ENCODE results near the gene SEPSECS. TPM values are rescaled to one million over a fixed set of nuclear protein-coding genes. Genes with fewer than 3 reads are reported as not detected.

SEPSECS gene
- total and polyA plus RNA-seq, 2 of the 13 experiments (the other 11 are each of a cell fraction or from before 2014, with no cell fraction given) = 9.4 to 14.3 TPM

DNA sequence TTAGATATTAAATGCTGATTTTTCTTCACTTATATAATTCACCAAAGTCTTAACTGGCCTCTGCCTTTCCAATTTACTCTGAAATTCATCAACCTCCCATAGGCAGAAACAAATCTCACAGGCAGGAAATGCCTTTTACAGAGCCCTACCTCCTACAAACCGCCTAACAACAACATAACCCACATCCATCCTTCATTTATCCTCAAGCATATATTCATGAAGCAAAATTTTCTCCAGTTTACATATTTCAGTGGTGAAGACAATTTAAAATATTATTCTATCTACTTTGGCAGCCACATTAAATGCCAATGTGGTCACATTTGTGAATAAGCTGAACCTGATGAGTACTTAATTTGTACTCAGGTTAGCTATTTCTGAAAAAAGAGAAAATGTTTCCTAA is 30.3 kb downstream of the SEPSECS start:
- intact Hi-C loops (cut with micrococcal nuclease; ENCODE audit: unreplicated experiment) (no loop called here), in situ Hi-C loops (cut with HindIII; ENCODE audit: extremely low pct_ligation_motif_present, low pct_unique_long_range_greater_than_20kb) (no loop called here)
- Histone ChIP-seq H3K4me1 (ENCODE audit: insufficient read depth, low read length) (peaks cover 29% of the 10 kb centered on the region), H3K4me2 (ENCODE audit: low read depth, low read length) (no peak overlapping the region), H3K79me2 (ENCODE audit: insufficient read depth, low read length) (no peaks in the 10 kb centered on the region), H3K27ac (ENCODE audit: extremely low read length, insufficient read depth, low read length) (no peak overlapping the region), H3K36me3 (replicated peaks in 1 of 2; ENCODE audit: control insufficient read depth in 1 of 2, insufficient read depth in 2 of 2, low read length in 2 of 2) (peaks cover 4 to 12% of the 10 kb centered on the region in 2 experiments; a peak in 2 of 5 replicates), H3K9me3 (ENCODE audit: low read length) (no peaks in the 10 kb centered on the region), H3K9ac (ENCODE audit: insufficient read depth, low read depth, low read length) (no peak overlapping the region), H3K4me3 (replicated peaks in 1 of 3; ENCODE audit: insufficient read depth in 1 of 3, low read depth in 2 of 3, low read length in 3 of 3) (no peak overlapping the region), H4K20me1 (ENCODE audit: insufficient read depth, low read length) (no peaks in the 10 kb centered on the region), H2AFZ (ENCODE audit: low read length) (no peak overlapping the region), H3K27me3 (ENCODE audit: control insufficient read depth in 1 of 2, insufficient read depth in 2 of 2, low read length in 2 of 2) (no peaks in the 10 kb centered on the region)
- BruUV-seq (replicated peaks) = no TSS peak
- TF ChIP-seq, protein P1, sequence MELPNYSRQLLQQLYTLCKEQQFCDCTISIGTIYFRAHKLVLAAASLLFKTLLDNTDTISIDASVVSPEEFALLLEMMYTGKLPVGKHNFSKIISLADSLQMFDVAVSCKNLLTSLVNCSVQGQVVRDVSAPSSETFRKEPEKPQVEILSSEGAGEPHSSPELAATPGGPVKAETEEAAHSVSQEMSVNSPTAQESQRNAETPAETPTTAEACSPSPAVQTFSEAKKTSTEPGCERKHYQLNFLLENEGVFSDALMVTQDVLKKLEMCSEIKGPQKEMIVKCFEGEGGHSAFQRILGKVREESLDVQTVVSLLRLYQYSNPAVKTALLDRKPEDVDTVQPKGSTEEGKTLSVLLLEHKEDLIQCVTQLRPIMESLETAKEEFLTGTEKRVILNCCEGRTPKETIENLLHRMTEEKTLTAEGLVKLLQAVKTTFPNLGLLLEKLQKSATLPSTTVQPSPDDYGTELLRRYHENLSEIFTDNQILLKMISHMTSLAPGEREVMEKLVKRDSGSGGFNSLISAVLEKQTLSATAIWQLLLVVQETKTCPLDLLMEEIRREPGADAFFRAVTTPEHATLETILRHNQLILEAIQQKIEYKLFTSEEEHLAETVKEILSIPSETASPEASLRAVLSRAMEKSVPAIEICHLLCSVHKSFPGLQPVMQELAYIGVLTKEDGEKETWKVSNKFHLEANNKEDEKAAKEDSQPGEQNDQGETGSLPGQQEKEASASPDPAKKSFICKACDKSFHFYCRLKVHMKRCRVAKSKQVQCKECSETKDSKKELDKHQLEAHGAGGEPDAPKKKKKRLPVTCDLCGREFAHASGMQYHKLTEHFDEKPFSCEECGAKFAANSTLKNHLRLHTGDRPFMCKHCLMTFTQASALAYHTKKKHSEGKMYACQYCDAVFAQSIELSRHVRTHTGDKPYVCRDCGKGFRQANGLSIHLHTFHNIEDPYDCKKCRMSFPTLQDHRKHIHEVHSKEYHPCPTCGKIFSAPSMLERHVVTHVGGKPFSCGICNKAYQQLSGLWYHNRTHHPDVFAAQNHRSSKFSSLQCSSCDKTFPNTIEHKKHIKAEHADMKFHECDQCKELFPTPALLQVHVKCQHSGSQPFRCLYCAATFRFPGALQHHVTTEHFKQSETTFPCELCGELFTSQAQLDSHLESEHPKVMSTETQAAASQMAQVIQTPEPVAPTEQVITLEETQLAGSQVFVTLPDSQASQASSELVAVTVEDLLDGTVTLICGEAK (IDR thresholded peaks at IDR 0.05) = no peak
- TF ChIP-seq, protein P1 (CRISPR knock-in tag; IDR thresholded peaks at IDR 0.05) = no peak
- TF ChIP-seq RXRB (CRISPR knock-in tag; IDR thresholded peaks at IDR 0.05; ENCODE audit: borderline replicate concordance) = no peak
- TF ChIP-seq ZNF33A (CRISPR knock-in tag; IDR thresholded peaks at IDR 0.05; ENCODE audit: borderline replicate concordance) = no peak
- TF ChIP-seq FOXC1 (CRISPR knock-in tag; IDR thresholded peaks at IDR 0.05; ENCODE audit: borderline replicate concordance) = no peak
- no peak for TF ChIP-seq HOXD1 (CRISPR knock-in tag; IDR thresholded peaks at IDR 0.05)
- no peak for TF ChIP-seq ARNT2 (CRISPR knock-in tag; IDR thresholded peaks at IDR 0.05; ENCODE audit: low read depth)
- TF ChIP-seq RBFOX2 (IDR thresholded peaks at IDR 0.05; ENCODE audit: low read depth, low read length) = no peak
- no peak for TF ChIP-seq ZNF484 (CRISPR knock-in tag; IDR thresholded peaks at IDR 0.05; ENCODE audit: borderline replicate concordance, low read depth)
- TF ChIP-seq NAIF1 (CRISPR knock-in tag; IDR thresholded peaks at IDR 0.05; ENCODE audit: borderline replicate concordance) = no peak
- TF ChIP-seq, protein P2, sequence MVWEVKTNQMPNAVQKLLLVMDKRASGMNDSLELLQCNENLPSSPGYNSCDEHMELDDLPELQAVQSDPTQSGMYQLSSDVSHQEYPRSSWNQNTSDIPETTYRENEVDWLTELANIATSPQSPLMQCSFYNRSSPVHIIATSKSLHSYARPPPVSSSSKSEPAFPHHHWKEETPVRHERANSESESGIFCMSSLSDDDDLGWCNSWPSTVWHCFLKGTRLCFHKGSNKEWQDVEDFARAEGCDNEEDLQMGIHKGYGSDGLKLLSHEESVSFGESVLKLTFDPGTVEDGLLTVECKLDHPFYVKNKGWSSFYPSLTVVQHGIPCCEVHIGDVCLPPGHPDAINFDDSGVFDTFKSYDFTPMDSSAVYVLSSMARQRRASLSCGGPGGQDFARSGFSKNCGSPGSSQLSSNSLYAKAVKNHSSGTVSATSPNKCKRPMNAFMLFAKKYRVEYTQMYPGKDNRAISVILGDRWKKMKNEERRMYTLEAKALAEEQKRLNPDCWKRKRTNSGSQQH (CRISPR knock-in tag; IDR thresholded peaks at IDR 0.05; ENCODE audit: low read depth) = no peak
- TF ChIP-seq ZNF251 (CRISPR knock-in tag; IDR thresholded peaks at IDR 0.05) = no peak
- TF ChIP-seq ZNF329 (CRISPR knock-in tag; IDR thresholded peaks at IDR 0.05; ENCODE audit: low read depth) = no peak
- TF ChIP-seq ZNF83 (CRISPR knock-in tag; IDR thresholded peaks at IDR 0.05; ENCODE audit: borderline replicate concordance) = no peak
- no peak for TF ChIP-seq ZNF549 (CRISPR knock-in tag; IDR thresholded peaks at IDR 0.05)
- WGBS (ENCODE audit: low lambda C conversion rate) = 92% methylated on average over 1 of the region's 1 CpG
- DNase-seq (ENCODE audit: low spot score) (no peak), FAIRE-seq (no peak), ATAC-seq (no peak)
- ChIA-PET CTCF (ENCODE audit: low intra/inter-chr PET ratio, low total read pairs) (no interaction called here), POLR2A (no interaction called here)
